ACC112 (cell line): ENCODE measurements around the gene CSNK1A1.
"Not testable (repeated sequence)": the region's sequence is repeated elsewhere in the genome, so short reads cannot be mapped to it uniquely, and the experiment has no call there.

Experiments
- H2AFZ ChIP-seq: fragments of 200-600 bp; sonication (generic); one replicate; pipeline ENCODE4 v1.6.0; 2017; ENCODE audit warnings: antibody characterized with exemption, low read length; ENCODE audit not compliant: unreplicated experiment
- H3K27ac ChIP-seq: fragments of 200-600 bp; sonication (generic); 2 replicates; pipeline ENCODE4 v1.5.1; 2014; ENCODE audit warnings: low read depth, mild to moderate bottlenecking, antibody characterized with exemption, low read length, moderate library complexity
- H3K27me3 ChIP-seq: fragments of 200-600 bp; sonication (generic); 2 replicates; pipeline ENCODE4 v1.6.1; 2014; ENCODE audit warnings: mild to moderate bottlenecking, antibody characterized with exemption, low read length, moderate library complexity, mixed read lengths; ENCODE audit not compliant: insufficient read depth
- H3K36me3 ChIP-seq: fragments of 200-600 bp; sonication (generic); 2 replicates; pipeline ENCODE4 v1.6.1; 2016; ENCODE audit warnings: mild to moderate bottlenecking, antibody characterized with exemption, low read length, moderate library complexity, mixed read lengths; ENCODE audit not compliant: insufficient read depth
- H3K4me1 ChIP-seq: fragments of 200-600 bp; sonication (generic); one replicate; pipeline ENCODE4 v1.6.1; 2016; ENCODE audit warnings: low read length, mixed read lengths; ENCODE audit not compliant: insufficient read depth, unreplicated experiment, control insufficient read depth
- H3K4me3 ChIP-seq: fragments of 200-600 bp; sonication (generic); 2 replicates; pipeline ENCODE4 v1.5.1; 2014; ENCODE audit warnings: mild to moderate bottlenecking, low read depth, low read length
- H3K79me2 ChIP-seq: fragments of 200-600 bp; sonication (generic); one replicate; pipeline ENCODE4 v1.6.0; 2016; ENCODE audit warnings: low read length; ENCODE audit not compliant: control insufficient read depth, unreplicated experiment, insufficient read depth

Gene CSNK1A1

GRCh38 chr5:149447373-149448367, 103.6 kb downstream of the CSNK1A1 start:
- no peaks in the 10 kb centered on the region for H3K27me3 ChIP-seq
- H3K36me3 ChIP-seq: no peaks in the 10 kb centered on the region
- H2AFZ ChIP-seq: no peak overlapping the region
- H3K4me3 ChIP-seq: no peak overlapping the region
- no peak overlapping the region for H3K27ac ChIP-seq
- peaks cover 46% of the 10 kb centered on the region for H3K4me1 ChIP-seq
- H3K79me2 ChIP-seq: no peaks in the 10 kb centered on the region

- H3K79me2 ChIP-seq, H3K4me3 ChIP-seq, H2AFZ ChIP-seq, H3K27me3 ChIP-seq, H3K36me3 ChIP-seq: not testable (repeated sequence)
- H3K4me1 ChIP-seq: peaks cover 37% of the 10 kb centered on the region
- peak overlapping the region; percentile 90; the same call in 1 of the 2 replicates for H3K27ac ChIP-seq
Measured at GRCh38 chr5:149446794-149447193, 104.4 kb downstream of the CSNK1A1 start.

GRCh38 chr5:149445739-149446369, 105.4 kb downstream of the CSNK1A1 start:
- H2AFZ ChIP-seq: peak overlapping the region; percentile 68
- H3K27ac ChIP-seq: peak overlapping the region; percentile 90

GRCh38 chr5:149445343-149445738, 105.9 kb downstream of the CSNK1A1 start:
- H3K27ac ChIP-seq: peak overlapping the region; percentile 90
- no peaks in the 10 kb centered on the region for H3K36me3 ChIP-seq
- no peaks in the 10 kb centered on the region for H3K27me3 ChIP-seq
- H3K4me1 ChIP-seq: peaks cover 30% of the 10 kb centered on the region
- peak overlapping the region; percentile 68 for H2AFZ ChIP-seq
- H3K4me3 ChIP-seq: no peak overlapping the region
- no peaks in the 10 kb centered on the region for H3K79me2 ChIP-seq

More at GRCh38 chr5:149445739-149446369, 105.4 kb downstream of the CSNK1A1 start:
- no peaks in the 10 kb centered on the region for H3K79me2 ChIP-seq
- H3K36me3 ChIP-seq: no peaks in the 10 kb centered on the region
- peaks cover 33% of the 10 kb centered on the region for H3K4me1 ChIP-seq
- no peaks in the 10 kb centered on the region for H3K27me3 ChIP-seq
- no peak overlapping the region for H3K4me3 ChIP-seq

GRCh38 chr5:149444430-149444829, 106.8 kb downstream of the CSNK1A1 start:
- H3K27me3 ChIP-seq, H3K36me3 ChIP-seq, H3K27ac ChIP-seq, H3K4me3 ChIP-seq, H3K79me2 ChIP-seq, H2AFZ ChIP-seq: not testable (repeated sequence)
- peaks cover 21% of the 10 kb centered on the region for H3K4me1 ChIP-seq

- no peaks in the 10 kb centered on the region for H3K27me3 ChIP-seq
- H3K4me3 ChIP-seq: no peak overlapping the region
- H3K4me1 ChIP-seq: peaks cover 14% of the 10 kb centered on the region
- H2AFZ ChIP-seq: no peak overlapping the region
- no peaks in the 10 kb centered on the region for H3K36me3 ChIP-seq
- H3K27ac ChIP-seq: no peak overlapping the region
- H3K79me2 ChIP-seq: no peaks in the 10 kb centered on the region
Measured at GRCh38 chr5:149443210-149443609, 108.0 kb downstream of the CSNK1A1 start.

GRCh38 chr5:149442563-149443182, 108.6 kb downstream of the CSNK1A1 start:
- Histone ChIP-seq H3K27ac (peak overlapping the region; percentile 12; the same call in 1 of the 2 replicates), H2AFZ (no peak overlapping the region), H3K27me3 (no peaks in the 10 kb centered on the region)

More at GRCh38 chr5:149442563-149443182, 108.6 kb downstream of the CSNK1A1 start:
- no peak overlapping the region for H3K4me3 ChIP-seq
- no peaks in the 10 kb centered on the region for H3K36me3 ChIP-seq
- H3K4me1 ChIP-seq: peaks cover 14% of the 10 kb centered on the region
- H3K79me2 ChIP-seq: no peaks in the 10 kb centered on the region
